KOPT-K1 (cell line): ENCODE measurements around the gene MYO1G.
A peak's percentile ranks its signal among the peaks of the same experiment; 100 is the strongest.
"Not testable (repeated sequence)": the region's sequence is repeated elsewhere in the genome, so short reads cannot be mapped to it uniquely, and the experiment has no call there.

ENCODE experiments used
- H3K27ac ChIP-seq: fragments of 200-600 bp; sonication (generic); 2 replicates; pipeline ENCODE4 v1.5.1; 2016; ENCODE audit warnings: antibody characterized with exemption, mild to moderate bottlenecking, low read depth, low read length; ENCODE audit not compliant: poor library complexity, severe bottlenecking
- H3K36me3 ChIP-seq: fragments of 200-600 bp; sonication (generic); 2 replicates; pipeline ENCODE4 v1.5.1; 2017; ENCODE audit warnings: antibody characterized with exemption, mild to moderate bottlenecking, low read length, moderate library complexity; ENCODE audit not compliant: insufficient read depth
- H3K9me3 ChIP-seq: fragments of 200-600 bp; sonication (generic); 2 replicates; pipeline ENCODE4 v1.5.1; 2017; ENCODE audit warnings: antibody characterized with exemption, low read length, mild to moderate bottlenecking; ENCODE audit not compliant: insufficient read depth, poor library complexity, severe bottlenecking

Gene MYO1G

GRCh38 chr7:44978511-44979366, at the start of gene MYO1G:
Gene MYO1G (minus strand): TSS chr7:44979015. CDS start chr7:44978961, 54 bp downstream.
- H3K27ac ChIP-seq: peak within 1 kb of the TSS; percentile 99
- peaks cover 67% of the 10 kb centered on the region for H3K36me3 ChIP-seq

GRCh38 chr7:45028138-45028919, 49.5 kb upstream of the MYO1G start:
- Histone ChIP-seq H3K27ac (peak overlapping the region; percentile 84), H3K36me3 (peaks cover 36% of the 10 kb centered on the region)

More at GRCh38 chr7:44978511-44979366, at the start of gene MYO1G:
- H3K9me3 ChIP-seq: no peaks in the 10 kb centered on the region

GRCh38 chr7:45027774-45028114, 48.9 kb upstream of the MYO1G start:
- Histone ChIP-seq H3K9me3 (peaks cover 5% of the 10 kb centered on the region), H3K36me3 (peaks cover 36% of the 10 kb centered on the region), H3K27ac (peak overlapping the region; percentile 84)

More at GRCh38 chr7:45028138-45028919, 49.5 kb upstream of the MYO1G start:
- H3K9me3 ChIP-seq: peaks cover 5% of the 10 kb centered on the region

GRCh38 chr7:45026984-45027773, 48.4 kb upstream of the MYO1G start:
- peaks cover 5% of the 10 kb centered on the region for H3K9me3 ChIP-seq
- H3K27ac ChIP-seq: peak overlapping the region; percentile 84
- H3K36me3 ChIP-seq: peaks cover 32% of the 10 kb centered on the region

GRCh38 chr7:45026013-45026412, 47.2 kb upstream of the MYO1G start:
- H3K9me3 ChIP-seq: peaks cover 5% of the 10 kb centered on the region
- H3K27ac ChIP-seq: peak overlapping the region; percentile 84
- peaks cover 28% of the 10 kb centered on the region for H3K36me3 ChIP-seq

GRCh38 chr7:45025473-45025872, 46.7 kb upstream of the MYO1G start:
- H3K36me3 ChIP-seq: peaks cover 28% of the 10 kb centered on the region
- H3K9me3 ChIP-seq: not testable (repeated sequence)
- peak overlapping the region; percentile 84 for H3K27ac ChIP-seq

GRCh38 chr7:45024126-45024744, 45.4 kb upstream of the MYO1G start:
- Histone ChIP-seq H3K36me3 (peaks cover 25% of the 10 kb centered on the region), H3K9me3 (peaks cover 5% of the 10 kb centered on the region), H3K27ac (peak overlapping the region; percentile 10)

GRCh38 chr7:45021604-45022296, 42.9 kb upstream of the MYO1G start:
- Histone ChIP-seq H3K27ac (no peak overlapping the region), H3K36me3 (peaks cover 29% of the 10 kb centered on the region)

GRCh38 chr7:45020915-45021314, 42.1 kb upstream of the MYO1G start:
- peaks cover 31% of the 10 kb centered on the region for H3K36me3 ChIP-seq
- H3K9me3 ChIP-seq: peaks cover 5% of the 10 kb centered on the region
- no peak overlapping the region for H3K27ac ChIP-seq

More at GRCh38 chr7:45021604-45022296, 42.9 kb upstream of the MYO1G start:
- H3K9me3 ChIP-seq: peaks cover 5% of the 10 kb centered on the region

GRCh38 chr7:45017253-45017652, 38.4 kb upstream of the MYO1G start:
- no peak overlapping the region for H3K27ac ChIP-seq
- no peaks in the 10 kb centered on the region for H3K9me3 ChIP-seq
- H3K36me3 ChIP-seq: peaks cover 61% of the 10 kb centered on the region

GRCh38 chr7:45015313-45015712, 36.5 kb upstream of the MYO1G start:
- no peaks in the 10 kb centered on the region for H3K9me3 ChIP-seq
- H3K27ac ChIP-seq: no peak overlapping the region
- H3K36me3 ChIP-seq: peaks cover 77% of the 10 kb centered on the region

GRCh38 chr7:45013465-45013967, 34.7 kb upstream of the MYO1G start:
- H3K36me3 ChIP-seq: peaks cover 81% of the 10 kb centered on the region
- H3K9me3 ChIP-seq: no peaks in the 10 kb centered on the region
- H3K27ac ChIP-seq: no peak overlapping the region

GRCh38 chr7:45007571-45008328, 28.9 kb upstream of the MYO1G start:
- Histone ChIP-seq H3K9me3 (no peaks in the 10 kb centered on the region), H3K36me3 (peaks cover 84% of the 10 kb centered on the region), H3K27ac (no peak overlapping the region)
